Muscle of back (tissue), 11 donors: ENCODE data around the gene GADD45B. TPM values are rescaled to one million over a fixed set of nuclear protein-coding genes. Genes with fewer than 3 reads are reported as not detected.
"Not testable (repeated sequence)": the region's sequence is repeated elsewhere in the genome, so short reads cannot be mapped to it uniquely, and the experiment has no call there.

Source experiments
- DNase-seq, 3 donors: peaks; one replicate each; pipeline versions ENCODE4 v3.0.0 to v3.0.0-alpha.2; 2013
- polyA plus RNA-seq, 10 donors: library from polyadenylated mRNA; unstranded; fragments of 120-200 nt; gene quantifications; one replicate each; pipeline ENCODE4 v1.2.1, GENCODE V29; 2013; ENCODE audit not compliant: insufficient read length in 10 of 10

Gene GADD45B
- polyA plus RNA-seq, 10 donors = 5.8 to 34.0 (median 10.3) TPM

DNA sequence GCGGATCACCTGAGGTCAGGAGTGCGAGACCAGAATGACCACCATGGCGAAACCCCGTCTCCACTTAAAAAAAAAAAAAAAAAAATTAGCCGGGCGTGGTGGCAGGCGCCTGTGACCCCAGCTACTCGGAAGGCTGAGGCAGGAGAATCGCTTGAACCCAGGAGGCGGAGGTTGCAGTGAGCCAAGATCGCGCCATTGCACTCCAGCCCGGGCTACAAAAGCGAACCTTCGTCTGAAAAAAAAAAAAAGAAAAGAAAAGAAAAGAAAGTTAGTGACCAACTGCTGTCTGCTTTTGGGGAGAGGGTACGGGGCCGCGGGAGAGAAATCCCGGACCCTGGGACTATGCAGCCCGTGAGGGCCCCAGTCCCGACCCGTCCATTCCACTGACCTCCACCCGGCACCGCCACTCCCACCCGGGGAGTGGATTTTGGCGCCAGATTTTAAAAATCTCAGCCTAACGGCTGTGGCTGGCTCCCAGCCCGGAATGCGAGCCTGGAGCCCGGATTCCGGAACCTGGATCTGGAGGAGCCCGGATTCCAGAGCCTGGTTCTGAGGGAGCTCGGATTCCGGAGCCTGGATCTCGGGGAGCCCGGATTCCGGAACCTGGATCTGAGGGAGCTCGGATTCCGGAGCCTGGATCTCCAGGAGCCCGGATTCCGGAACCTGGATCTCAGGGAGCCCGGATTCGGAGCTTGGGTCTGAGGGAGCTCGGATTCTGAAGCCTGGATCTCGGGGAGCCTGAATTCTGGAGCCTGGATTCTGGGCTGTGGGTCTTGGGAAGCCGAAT, 13.1 kb upstream of the GADD45B start:
- DNase-seq = peak; percentile 93 to 98 (median 97)

DNA sequence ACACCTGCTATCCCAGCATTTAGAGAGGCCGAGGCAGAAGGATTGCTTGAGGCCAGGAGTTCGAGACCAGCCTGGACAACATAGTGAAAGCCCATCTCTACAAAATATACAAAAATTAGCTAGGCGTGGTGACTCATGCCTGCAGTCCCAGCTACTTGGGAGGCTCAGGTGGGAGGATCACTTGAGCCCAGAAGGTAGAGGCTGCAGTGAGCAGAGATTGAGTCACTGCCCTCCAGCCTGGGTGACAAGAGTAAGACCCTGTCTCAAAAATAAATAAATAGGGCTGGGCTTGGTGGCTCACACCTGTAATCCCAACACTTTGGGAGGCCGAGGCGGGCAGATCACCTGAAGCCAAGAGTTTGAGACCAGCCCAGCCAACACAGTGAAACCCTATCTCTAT, 12.2 kb upstream of the GADD45B start:
- DNase-seq = not testable (repeated sequence)

DNA sequence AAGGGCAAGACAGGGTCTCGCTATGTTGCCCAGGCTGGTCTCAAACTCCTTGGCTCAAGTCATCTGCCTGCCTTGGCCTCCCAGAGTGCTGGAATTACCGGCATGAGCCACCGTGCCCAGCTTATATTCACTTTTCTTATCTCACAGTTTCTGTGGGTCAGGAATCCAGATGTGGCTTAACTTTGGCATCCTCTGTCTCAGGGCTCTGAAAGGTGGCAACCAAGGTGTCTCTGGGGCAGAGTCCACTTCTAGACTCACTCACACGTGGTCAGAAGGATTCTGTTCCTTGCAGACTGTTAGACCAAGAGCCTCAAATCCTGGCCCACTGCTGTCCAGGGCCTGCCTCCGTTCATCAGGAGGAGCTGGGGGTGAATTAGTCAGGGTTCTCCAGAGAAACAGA, 11.5 kb upstream of the GADD45B start:
- no peak for DNase-seq

DNA sequence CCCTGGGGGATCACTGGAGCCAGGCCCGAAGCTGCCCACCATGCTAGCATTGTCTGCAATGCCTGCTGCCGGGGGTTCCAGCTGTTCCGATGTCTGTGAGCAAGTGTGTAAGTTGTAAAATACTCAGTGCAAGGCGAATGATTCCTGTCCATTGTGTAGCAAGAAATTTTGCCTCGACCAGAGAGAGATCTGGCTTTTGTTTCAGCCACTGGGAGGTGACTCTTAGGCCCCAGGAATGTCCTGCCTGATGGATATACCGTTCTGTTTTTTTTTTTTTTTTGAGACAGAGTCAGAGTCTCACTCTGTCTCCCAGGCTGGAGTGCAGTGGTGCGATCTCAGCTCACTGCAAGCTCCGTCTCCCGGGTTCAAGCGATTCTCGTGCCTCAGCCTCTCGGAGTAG, 7.3 kb upstream of the GADD45B start:
- DNase-seq = no peak

DNA sequence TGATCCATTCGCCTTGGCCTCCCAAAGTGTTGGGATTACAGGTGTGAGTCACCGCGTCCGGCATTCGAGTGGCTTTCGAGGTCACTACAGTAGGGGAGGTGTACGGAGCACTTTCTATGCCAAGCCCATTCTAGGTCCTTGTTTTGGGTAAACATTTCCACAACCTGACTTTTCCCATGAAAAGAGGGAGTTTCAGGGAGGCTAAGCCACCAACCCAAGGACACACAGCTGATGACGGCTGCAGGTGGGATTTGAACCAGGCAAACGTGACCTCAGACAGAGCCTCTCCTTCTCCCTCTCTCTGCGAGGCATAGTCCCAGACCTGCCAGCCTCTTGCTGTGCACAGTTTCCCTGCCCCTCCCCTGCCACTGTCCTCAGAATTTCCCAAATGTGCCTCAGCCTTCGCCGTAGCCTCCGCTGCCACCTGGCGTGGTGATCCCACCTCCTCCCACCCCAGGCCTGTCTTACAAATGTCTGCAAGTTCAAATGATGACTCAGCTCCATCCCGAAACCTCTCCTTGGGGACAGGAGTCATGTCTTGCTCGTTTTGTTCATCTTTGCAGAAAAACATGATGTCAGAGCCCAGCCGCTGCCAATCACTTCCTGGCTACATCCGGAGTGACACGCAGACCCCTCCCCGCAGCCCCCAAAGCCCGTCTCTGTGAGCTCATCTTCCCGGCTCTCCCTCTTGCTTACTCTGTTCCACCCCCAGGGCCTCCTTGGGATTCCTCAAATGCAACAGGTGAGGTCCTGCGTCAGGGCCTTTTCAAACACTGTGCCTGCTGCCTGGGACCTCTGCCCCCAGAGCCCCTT, 6.6 kb upstream of the GADD45B start:
- DNase-seq = peak in 2 of 3 donors; percentile 74 to 88

DNA sequence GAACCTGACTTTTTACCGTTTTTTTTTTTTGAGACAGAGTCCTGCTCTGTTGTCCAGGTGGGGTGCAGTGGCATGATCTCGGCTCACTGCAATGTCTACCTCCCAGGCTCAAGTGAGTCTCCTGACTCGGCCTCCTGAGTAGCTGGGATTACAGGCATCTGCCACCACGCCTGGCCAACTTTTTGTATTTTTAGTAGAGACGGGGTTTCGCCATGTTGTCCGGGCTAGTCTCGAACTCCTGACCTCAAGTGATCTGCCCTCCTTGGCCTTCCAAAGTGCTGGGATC, 6.1 kb upstream of the GADD45B start:
- not testable (repeated sequence) for DNase-seq

DNA sequence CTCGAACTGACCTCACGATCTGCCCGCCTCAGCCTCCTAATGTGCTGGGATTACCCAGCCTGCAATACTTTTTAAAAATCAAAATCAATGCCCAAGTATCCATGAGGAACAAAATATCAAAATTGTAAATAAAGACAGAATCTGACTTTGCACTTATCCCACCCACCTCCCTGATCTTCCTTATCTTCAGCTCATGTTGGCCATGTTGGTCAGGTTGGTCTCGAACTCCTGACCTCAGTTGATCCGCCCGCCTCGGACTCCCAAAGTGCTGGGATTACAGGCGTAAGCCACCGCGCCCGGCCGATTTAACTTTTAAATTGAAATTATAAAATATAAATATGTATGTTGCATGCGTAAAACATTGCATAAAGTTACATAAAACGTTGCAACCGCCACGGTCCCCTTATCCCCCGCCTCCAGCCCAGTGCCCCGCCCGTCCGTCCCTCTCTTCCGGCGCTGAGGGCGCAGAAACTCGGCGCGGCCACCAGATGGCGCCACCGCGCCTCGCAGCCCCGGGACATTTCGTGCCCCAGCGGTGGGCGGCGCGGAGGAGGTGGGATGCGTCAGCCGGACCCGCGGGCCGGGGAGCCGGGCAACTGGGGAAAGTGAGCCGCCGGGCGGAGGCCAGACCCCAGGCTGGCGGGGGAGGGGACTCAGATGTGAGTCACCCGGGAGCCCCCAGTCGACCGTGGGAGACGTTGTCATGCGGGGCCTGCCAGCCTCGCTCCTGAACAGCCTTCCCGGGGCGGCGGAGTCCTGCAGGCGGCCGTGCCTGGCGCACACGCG, 1.5 kb upstream of the GADD45B start:
- DNase-seq = peak; percentile 87 to 94 (median 92)

DNA sequence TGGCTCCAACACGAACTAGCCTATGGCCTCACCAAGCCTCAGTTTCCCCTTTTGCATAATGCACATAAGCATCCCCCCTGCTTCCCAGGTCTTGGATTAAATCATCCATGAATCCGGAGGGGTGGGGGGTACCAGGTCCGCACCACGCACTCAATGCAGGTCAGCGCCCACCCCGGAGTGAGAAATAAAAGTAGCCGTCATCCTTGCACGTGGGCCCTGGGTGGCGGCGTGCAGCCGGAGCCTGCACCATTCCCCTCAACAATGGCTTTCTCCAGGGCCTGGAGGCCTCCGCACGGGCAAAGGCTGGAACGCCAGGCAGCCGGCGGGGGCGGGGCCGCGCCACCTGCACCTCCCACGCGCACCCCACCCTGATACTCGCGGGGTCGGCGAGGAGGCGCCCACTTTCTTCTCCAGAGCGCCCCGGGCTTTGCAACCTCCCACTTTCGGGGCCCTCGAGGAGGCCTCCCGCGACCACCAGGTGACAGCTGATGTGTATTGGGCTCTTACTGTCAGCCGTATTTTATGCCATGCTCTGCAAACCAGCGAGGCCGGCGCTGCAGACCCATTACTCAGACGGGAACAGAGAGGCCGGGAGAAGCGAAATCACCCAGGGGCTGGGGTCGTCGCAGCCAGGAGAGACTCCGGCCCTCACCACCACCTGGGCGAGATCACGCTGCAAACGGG, 767 bp upstream of the GADD45B start:
- DNase-seq = peak in 1 of 3 donors; percentile 41

DNA sequence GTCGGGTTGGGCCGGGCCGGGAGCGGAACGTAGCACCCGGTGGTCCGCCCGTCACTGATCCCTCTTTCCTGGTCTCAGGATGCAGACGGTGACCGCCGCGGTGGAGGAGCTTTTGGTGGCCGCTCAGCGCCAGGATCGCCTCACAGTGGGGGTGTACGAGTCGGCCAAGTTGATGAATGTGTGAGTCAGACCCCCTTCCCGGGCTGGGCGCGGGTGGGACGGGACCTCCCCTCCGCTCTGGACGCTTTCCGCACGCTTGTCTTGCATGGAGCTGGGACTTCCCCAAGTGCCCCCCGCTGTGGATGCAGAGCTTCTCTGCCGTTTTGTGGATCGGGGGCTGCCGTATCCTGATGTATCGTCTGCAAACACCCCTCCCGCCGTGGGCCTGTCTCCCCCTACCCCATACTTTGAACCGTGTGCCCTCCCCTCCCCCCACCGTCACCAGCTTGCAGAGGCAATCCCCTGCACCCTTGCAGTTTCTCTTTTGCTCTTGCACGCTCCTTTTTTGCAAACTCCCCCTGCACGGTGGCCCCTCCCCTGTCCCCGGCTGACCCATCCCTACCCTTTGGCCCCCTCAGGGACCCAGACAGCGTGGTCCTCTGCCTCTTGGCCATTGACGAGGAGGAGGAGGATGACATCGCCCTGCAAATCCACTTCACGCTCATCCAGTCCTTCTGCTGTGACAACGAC, 669 bp downstream of the GADD45B start:
- DNase-seq = peak in 1 of 3 donors; percentile 65

DNA sequence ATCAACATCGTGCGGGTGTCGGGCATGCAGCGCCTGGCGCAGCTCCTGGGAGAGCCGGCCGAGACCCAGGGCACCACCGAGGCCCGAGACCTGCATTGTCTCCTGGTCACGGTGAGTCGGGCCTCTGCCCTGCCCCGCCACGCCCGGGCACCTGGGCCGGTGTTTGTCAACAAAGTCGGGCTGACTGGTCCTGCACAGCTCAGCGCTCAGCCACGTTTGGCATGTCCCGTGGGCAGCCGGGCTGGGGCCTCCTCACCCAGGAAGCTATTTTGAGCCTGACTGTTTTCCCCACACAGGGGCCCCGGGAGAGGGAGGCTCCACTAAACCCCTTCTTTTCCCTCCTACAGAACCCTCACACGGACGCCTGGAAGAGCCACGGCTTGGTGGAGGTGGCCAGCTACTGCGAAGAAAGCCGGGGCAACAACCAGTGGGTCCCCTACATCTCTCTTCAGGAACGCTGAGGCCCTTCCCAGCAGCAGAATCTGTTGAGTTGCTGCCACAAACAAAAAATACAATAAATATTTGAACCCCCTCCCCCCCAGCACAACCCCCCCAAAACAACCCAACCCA, 1.3 kb downstream of the GADD45B start:
- no peak for DNase-seq

DNA sequence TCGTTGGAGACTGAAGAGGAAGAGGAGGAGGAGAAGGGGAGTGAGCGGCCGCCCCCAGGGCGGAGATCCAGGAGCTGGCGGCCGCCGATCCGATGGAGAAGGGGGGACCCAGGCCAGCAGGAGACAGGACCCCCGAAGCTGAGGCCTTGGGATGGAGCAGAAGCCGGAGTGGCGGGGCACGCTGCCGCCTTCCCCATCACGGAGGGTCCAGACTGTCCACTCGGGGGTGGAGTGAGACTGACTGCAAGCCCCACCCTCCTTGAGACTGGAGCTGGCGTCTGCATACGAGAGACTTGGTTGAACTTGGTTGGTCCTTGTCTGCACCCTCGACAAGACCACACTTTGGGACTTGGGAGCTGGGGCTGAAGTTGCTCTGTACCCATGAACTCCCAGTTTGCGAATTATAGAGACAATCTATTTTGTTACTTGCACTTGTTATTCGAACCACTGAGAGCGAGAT, 1.8 kb downstream of the GADD45B start:
- peak in 1 of 3 donors; percentile 56 for DNase-seq

DNA sequence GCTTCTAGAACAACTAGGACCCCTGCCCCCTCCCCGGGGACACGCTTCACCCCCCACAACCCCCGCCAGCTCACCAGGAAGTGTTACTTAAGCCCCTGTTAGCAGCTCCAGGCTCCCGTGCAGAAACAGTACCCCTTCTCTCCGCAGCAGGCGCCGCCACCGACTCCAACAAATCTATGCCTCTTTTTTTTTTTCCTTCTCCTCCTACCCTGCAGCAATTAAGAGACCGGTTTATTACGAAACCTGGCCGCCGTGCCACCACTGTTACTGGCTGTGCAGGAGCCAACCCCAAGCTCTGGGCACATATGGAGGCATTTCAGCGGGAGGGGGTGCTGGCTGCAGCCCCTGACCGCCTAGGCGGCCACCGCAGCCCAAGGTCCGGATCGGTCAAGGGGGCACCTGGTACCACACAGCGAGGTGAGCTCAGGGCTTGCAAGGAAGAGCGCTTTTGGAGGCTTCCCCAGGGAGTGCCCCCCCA, 2.4 kb downstream of the GADD45B start:
- DNase-seq = peak in 1 of 3 donors; percentile 65

DNA sequence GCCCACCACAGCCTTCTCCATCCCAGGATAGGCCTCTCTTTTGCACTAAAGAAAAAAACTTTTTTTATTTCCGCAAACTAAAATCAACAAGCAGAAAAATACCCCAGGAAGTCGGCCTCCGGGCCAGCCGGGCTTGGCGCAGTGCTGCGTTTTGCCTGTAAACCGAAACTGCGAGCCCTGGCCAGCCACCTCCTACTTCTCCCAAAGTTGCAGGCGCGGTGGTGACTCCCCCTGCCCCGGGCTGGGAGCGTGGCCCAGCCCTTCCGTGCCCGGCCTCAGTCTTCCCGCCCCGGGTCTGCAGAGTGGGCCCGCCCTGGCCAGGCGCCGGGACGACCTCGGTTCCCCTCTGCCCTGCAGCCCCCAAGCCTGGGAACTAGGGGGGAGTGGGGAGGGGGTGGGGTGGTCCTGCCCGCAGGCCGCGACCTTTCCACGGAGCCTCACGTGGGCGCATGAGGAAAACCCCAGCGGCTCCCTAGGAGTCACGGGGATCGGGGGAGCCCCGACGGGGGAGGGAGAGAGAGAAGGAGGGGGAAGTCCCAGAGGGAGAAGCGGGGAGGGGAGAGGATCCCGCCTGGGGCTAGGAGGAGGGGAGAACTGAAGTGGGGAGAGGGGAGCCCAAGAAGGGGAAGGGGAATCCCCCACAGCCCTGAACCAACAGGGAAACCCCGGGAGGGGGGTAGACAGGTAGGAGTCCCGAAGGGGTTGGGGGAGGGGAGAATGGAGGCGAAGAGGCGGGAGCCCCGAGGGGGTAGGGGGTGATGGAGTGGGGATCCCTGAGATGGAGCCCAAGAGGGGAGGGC, 3.0 kb downstream of the GADD45B start:
- peak in 2 of 3 donors; percentile 49 to 86 for DNase-seq

DNA sequence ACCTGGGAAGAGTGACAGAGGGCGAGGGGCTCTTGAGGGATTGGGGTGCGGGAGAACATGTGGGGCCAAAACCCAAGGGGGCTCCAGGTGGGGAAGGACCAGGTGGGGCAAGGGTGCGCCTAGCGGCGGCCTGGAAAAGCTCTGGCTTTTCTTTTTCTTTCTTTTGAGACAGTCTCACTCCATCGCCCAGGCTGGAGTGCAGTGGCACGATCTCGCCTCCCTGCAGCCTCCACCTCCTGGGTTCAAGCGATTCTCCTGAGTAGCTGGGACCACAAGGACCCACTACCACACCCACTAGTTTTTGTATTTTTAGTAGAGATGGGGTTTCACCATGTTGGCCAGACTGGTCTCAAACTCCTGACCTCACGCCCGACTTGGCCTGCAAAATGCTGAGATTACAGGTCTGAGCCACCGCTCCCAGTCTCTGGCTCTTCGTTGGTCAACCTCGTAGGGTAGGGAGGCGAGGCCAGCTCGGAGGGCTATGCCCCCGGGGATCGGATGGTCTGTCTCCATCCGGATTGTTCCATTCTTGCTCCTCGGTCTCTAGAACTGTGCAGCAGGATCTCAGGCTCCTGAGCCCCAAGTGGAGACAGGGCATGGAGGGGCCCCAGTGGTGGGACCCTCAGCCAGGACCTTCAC, 3.7 kb downstream of the GADD45B start:
- DNase-seq = no peak

DNA sequence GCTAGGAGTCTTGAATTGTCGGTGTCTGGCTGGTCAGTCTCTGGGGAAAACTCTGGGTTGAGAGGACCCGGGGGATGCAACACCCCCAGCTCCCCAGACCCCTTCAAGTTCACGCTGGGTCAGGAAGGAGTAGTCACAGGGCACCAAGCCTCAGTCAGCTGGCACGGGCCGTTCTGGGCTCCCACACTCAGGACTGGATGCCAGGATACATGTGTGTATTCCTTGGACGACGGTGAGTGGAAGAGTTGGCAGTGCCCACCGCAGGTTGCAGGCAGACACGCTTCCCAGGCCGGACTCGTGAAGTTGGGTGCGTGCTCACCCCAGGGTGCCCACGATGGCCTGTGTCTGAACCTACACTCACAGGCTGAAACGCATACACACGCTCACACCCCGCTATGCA, 5.5 kb downstream of the GADD45B start:
- DNase-seq = no peak

DNA sequence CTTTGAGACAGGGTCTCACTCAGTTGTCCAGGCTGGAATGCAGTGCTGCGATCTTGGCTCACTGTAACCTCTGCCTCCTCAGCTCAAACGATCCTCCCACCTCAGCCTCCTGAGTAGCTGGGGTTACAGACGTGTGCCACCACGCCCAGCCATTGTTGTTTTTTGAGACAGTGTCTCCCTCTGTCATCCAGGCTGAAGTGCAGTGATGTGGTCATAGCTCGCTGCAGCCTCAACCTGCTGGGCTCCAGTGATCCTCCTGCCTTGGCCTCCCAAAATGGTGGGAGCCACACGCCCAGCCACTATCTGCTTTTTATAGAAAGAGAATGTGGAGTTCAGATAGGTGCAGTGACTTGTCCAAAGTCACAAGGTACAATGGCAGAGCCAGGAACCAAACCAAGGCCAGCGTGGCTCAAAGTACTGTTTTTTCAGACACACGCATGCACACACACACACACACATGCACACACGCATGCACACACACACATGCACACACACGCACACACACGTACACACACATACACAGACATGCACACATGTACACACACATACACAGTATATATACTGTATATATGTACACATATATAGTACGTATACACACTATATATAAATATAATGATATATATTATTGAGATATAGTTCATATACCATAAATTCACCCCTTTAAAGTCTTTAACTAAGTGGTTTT, 6.6 kb downstream of the GADD45B start:
- no peak for DNase-seq

DNA sequence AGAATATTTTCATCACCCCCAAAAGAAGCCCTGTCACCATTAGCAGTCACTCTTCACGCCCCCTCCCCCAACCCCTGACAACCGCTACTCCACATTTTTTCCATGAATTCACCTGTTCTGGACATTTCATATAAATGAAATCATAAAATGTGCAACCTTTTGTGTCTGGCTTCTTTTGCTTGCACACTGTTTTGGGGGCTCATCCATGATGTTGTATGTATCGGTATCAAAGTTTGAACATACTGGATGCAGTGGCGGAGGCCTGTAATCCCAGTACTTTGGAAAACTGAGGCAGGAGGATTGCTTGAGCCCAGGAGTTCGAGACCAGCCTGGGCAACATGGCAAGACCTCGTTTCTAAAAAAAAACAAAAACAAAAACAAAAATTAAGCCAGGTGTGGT, 7.2 kb downstream of the GADD45B start:
- DNase-seq = no peak

DNA sequence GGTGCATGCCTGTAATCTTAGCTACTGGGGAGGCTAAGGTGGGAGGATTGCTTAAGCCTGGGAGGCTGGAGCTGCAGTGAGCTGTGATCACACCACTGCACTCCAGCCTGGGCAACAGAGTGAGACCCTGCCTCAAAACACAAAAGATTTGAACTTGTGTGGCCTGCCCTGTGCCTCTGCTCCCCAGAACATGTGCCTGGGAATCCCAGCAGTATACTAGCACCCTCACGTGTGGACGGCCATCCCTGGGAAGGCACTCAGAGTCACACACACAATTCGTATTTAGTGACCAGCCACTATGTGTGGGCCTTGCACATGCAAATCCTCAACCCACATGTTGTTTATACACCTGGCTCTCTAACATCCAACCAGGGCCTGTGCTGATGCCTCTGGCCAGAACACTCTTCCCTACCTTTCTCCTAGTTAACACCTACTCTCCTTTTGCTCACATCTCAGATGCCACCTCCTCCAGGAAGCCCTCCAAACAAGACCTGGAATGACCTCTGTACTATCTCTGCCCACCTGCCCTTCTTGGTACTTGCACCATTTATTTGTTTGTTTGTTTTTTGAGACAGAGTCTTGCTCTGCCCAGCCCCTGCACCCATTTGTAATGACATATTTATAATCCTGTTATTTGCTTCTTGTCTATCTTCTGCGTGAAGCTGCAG, 7.7 kb downstream of the GADD45B start:
- DNase-seq = no peak
